ENCODE measurements around the gene TRIM65.

Gene TRIM65

GRCh38 chr17:75931062-75931461 lies 34.3 kb upstream of the TRIM65 start:
- Histone ChIP-seq H3F3A (ENCODE audit: low read depth) (no peaks in the 10 kb centered on the region), H3K4me3 (ENCODE audit: low read length, poor library complexity, severe bottlenecking) (no peak overlapping the region), H3K36me3 (ENCODE audit: insufficient read depth, low read length) (no peaks in the 10 kb centered on the region), H3K9ac (ENCODE audit: low read depth, low read length, poor library complexity, severe bottlenecking) (no peak overlapping the region), H3K9me3 (ENCODE audit: insufficient read depth, low read depth, low read length) (no peaks in the 10 kb centered on the region), H3K4me1 (ENCODE audit: insufficient read depth, low read length, poor library complexity, severe bottlenecking) (no peaks in the 10 kb centered on the region), H3K27me3 (ENCODE audit: insufficient read depth, low read length, poor library complexity, severe bottlenecking) (no peaks in the 10 kb centered on the region), H3K9me2 (replicated peaks; ENCODE audit: low read depth, low read length) (no peaks in the 10 kb centered on the region), H3K4me2 (ENCODE audit: low read depth, low read length, poor library complexity, severe bottlenecking) (no peak overlapping the region), H2AFZ (ENCODE audit: low read length) (no peak overlapping the region), H3K79me2 (ENCODE audit: insufficient read depth, low read length) (no peaks in the 10 kb centered on the region), H4K20me1 (ENCODE audit: insufficient read depth, low read length, poor library complexity, severe bottlenecking) (no peaks in the 10 kb centered on the region)
- TF ChIP-seq CTCF (conservative IDR thresholded peaks at IDR 0.05; ENCODE audit: low read length) (no peak), EZH2phosphoT487 (IDR thresholded peaks at IDR 0.05; ENCODE audit: borderline replicate concordance) (no peak)

GRCh38 chr17:75927286-75927922 lies 30.7 kb upstream of the TRIM65 start:
- Histone ChIP-seq H3K9me2 (replicated peaks; ENCODE audit: low read depth, low read length) (no peaks in the 10 kb centered on the region), H3K4me1 (ENCODE audit: insufficient read depth, low read length, poor library complexity, severe bottlenecking) (peaks cover 4% of the 10 kb centered on the region), H3K9me3 (ENCODE audit: insufficient read depth, low read depth, low read length) (no peaks in the 10 kb centered on the region), H3F3A (ENCODE audit: low read depth) (no peaks in the 10 kb centered on the region), H3K4me3 (ENCODE audit: low read length, poor library complexity, severe bottlenecking) (no peak overlapping the region), H4K20me1 (ENCODE audit: insufficient read depth, low read length, poor library complexity, severe bottlenecking) (no peaks in the 10 kb centered on the region), H3K79me2 (ENCODE audit: insufficient read depth, low read length) (no peaks in the 10 kb centered on the region), H3K27me3 (ENCODE audit: insufficient read depth, low read length, poor library complexity, severe bottlenecking) (no peaks in the 10 kb centered on the region), H3K36me3 (ENCODE audit: insufficient read depth, low read length) (no peaks in the 10 kb centered on the region), H3K9ac (ENCODE audit: low read depth, low read length, poor library complexity, severe bottlenecking) (peak overlapping the region; percentile 2), H3K4me2 (ENCODE audit: low read depth, low read length, poor library complexity, severe bottlenecking) (no peak overlapping the region), H2AFZ (ENCODE audit: low read length) (peak overlapping the region; percentile 63)
- TF ChIP-seq CTCF (conservative IDR thresholded peaks at IDR 0.05; ENCODE audit: low read length) (peak; percentile 65), EZH2phosphoT487 (IDR thresholded peaks at IDR 0.05; ENCODE audit: borderline replicate concordance) (no peak)

GRCh38 chr17:75926456-75926855 lies 29.7 kb upstream of the TRIM65 start:
- no peaks in the 10 kb centered on the region for H3K79me2 ChIP-seq (ENCODE audit: insufficient read depth, low read length)
- H3K9ac ChIP-seq (ENCODE audit: low read depth, low read length, poor library complexity, severe bottlenecking) = no peak overlapping the region
- no peak overlapping the region for H2AFZ ChIP-seq (ENCODE audit: low read length)
- no peaks in the 10 kb centered on the region for H3K36me3 ChIP-seq (ENCODE audit: insufficient read depth, low read length)
- no peaks in the 10 kb centered on the region for H4K20me1 ChIP-seq (ENCODE audit: insufficient read depth, low read length, poor library complexity, severe bottlenecking)
- H3K9me3 ChIP-seq (ENCODE audit: insufficient read depth, low read depth, low read length) = no peaks in the 10 kb centered on the region
- TF ChIP-seq CTCF (conservative IDR thresholded peaks at IDR 0.05; ENCODE audit: low read length) = no peak
- no peak for TF ChIP-seq EZH2phosphoT487 (IDR thresholded peaks at IDR 0.05; ENCODE audit: borderline replicate concordance)
- H3K27me3 ChIP-seq (ENCODE audit: insufficient read depth, low read length, poor library complexity, severe bottlenecking) = no peaks in the 10 kb centered on the region
- H3F3A ChIP-seq (ENCODE audit: low read depth) = no peaks in the 10 kb centered on the region
- H3K4me3 ChIP-seq (ENCODE audit: low read length, poor library complexity, severe bottlenecking) = no peak overlapping the region
- no peaks in the 10 kb centered on the region for H3K9me2 ChIP-seq (replicated peaks; ENCODE audit: low read depth, low read length)
- no peak overlapping the region for H3K4me2 ChIP-seq (ENCODE audit: low read depth, low read length, poor library complexity, severe bottlenecking)
- H3K4me1 ChIP-seq (ENCODE audit: insufficient read depth, low read length, poor library complexity, severe bottlenecking) = peaks cover 4% of the 10 kb centered on the region

Data from Loucy (cell line).